GM18870 (cell line): ENCODE data around the gene ANKRD28.
A peak's percentile ranks its signal among the peaks of the same experiment; 100 is the strongest.
"Not testable (repeated sequence)": the region's sequence is repeated elsewhere in the genome, so short reads cannot be mapped to it uniquely, and the experiment has no call there.

Experiments used
- ATAC-seq: cut with Tn5 transposase; IDR thresholded peaks from one replicate; pipeline ENCODE4 v1.9.1; 2021; ENCODE audit warnings: moderate library complexity; ENCODE audit not compliant: unreplicated experiment

The ANKRD28 gene

DNA sequence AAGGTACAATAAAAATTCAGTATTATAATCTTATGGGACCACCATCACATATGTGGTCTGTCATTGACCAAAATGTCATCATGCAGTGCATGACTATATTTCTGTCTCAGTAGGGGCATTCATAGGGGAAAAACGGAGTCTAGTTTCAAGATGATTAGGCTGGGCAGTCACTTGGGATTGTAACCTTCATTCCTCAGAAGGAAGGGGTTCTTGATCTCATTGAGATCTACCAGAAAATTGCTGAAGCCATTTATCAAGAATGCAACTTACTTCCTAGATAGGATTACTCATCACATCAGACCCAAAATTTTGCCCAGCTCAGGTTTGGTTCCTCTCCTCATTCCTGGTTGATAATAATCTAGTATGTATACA is 158.9 kb downstream of the ANKRD28 start:
- no peak for ATAC-seq

DNA sequence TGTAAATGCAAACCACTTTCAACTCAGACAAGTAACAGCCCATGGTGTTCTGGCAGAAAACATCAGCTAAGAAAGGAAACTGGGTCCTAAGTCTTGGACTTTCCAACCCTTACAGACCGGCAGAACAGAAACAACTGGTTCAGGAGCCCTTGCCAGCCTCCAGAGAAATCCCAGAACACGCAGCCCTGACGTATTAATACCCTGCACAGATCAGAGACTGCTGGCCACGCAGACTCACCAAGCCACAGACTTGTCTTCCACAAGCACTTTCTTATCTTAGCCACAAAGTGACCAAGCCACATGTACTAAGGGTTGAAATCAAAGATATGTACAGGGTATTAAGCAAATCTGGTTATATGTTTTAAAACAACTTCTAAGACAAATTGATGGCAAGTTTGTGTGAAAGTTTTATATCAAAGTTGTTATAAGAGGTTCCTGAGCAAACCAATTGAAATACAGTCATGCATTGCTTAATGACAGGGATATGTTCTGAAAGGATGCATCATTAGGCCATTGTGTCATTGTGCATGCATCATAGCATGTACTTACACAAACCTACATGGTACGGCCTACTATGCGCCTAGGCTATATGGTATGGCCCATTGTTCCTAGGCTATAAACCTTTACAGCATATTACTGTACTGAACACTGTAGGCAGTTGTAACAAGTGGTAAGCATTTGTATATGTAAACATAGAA is 159.4 kb downstream of the ANKRD28 start:
- no peak for ATAC-seq

DNA sequence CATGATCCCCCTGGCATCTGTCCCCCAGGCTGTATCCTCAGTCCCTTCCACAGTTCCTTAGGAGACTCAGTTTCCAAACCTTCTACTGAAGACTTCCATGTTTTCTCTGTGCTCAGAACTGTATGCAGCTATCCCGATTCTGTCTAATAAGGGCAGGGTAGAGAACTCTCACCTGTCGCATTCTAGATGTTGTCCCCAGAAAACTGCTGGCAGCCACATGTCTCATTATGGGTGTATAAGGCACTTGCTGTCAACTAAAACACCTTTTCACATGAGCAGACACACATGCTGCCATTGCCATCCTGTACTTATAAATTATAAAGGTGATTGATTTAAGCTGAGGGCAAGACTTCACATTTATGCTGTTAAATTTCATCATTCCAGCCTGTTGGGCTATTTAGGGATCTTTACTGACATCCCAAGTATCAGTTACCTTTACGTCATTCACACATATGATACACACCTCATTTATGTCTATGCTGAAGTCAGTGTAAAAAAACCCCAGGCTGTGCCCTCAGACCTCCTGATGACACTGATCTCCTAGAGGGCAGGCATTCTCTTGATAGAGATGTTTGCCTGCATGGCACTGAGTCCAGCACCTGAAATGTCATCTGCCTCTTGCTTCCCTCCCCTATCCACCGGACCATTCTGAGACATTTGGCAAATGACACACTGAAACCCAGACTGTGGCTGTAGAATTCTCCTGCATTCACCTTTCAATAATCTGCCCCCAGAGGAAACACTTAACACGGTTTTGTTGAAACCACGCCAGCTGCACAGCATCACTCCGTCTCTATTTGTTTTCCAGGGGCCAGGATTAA is 160.4 kb downstream of the ANKRD28 start:
- peak; percentile 38 for ATAC-seq

DNA sequence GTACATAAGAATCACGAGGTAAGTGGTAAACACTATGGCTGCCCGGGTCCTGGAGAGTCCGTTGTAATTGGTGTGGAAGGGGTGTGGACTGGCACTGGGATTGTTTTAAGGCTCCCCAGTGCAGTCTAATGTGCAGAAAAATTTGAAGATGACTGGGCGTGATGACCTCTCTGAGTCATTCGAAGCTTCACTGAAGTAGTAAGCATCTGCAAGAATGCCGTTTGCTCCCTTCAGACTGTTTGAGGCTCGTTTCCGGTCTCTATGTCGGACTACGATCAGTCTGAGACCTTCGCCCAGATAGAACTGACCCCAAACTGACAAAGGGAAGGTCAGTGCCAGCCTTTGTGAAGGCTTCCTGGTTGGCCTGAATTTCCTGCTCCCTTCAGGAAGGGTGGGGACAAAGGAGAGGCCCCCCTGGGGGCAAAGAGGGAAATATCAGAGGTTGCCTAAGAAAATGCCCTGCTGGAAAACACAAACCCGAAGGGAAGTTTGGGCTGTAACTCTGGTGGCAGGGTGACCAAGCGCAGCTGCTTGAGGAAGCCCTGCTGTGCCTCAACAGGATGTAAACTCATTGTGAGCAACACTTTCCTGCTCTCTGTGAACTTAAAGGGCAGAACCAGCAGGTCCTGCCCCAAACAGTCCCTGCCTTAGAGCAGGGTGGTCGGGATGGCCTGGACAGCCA is 161.6 kb downstream of the ANKRD28 start:
- no peak for ATAC-seq

DNA sequence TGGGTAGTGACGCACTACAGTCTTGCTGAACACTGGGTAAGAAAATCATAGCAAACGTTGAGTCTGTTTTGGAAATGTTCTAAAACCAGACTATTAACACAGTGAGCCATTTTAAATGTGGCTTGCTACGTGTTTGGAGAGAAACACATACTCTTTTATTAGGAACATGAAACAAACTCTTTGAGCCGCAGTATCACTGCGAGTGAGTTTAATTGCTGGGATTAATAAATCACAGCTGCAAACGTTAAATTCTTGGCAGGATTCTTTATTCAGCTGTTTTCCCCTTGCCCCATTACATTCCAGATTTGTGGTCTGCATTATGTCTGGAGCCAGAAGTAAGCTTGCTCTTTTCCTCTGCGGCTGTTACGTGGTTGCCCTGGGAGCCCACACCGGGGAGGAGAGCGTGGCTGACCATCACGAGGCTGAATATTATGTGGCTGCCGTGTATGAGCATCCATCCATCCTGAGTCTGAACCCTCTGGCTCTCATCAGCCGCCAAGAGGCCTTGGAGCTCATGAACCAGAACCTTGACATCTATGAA is 162.6 kb downstream of the ANKRD28 start:
- ATAC-seq, result no peak

DNA sequence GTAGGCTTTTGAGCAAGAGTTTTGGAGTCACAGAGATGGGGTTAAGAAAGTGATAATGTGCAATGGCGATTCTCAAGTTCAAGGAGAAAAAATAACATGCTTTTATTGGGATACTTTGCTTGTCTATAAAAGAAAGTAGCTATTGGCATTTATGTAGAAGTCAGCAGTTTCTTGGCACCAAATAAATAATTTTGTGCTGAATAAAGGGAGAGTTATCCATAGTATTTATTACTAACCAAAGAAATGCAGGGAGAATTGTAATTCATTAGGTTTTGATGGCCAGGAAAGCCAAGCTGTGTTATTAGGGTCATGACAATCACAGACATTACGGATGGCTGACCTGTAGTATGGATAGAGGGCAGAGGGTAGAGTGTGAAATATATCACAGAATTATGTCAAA is 163.1 kb downstream of the ANKRD28 start:
- no peak for ATAC-seq

DNA sequence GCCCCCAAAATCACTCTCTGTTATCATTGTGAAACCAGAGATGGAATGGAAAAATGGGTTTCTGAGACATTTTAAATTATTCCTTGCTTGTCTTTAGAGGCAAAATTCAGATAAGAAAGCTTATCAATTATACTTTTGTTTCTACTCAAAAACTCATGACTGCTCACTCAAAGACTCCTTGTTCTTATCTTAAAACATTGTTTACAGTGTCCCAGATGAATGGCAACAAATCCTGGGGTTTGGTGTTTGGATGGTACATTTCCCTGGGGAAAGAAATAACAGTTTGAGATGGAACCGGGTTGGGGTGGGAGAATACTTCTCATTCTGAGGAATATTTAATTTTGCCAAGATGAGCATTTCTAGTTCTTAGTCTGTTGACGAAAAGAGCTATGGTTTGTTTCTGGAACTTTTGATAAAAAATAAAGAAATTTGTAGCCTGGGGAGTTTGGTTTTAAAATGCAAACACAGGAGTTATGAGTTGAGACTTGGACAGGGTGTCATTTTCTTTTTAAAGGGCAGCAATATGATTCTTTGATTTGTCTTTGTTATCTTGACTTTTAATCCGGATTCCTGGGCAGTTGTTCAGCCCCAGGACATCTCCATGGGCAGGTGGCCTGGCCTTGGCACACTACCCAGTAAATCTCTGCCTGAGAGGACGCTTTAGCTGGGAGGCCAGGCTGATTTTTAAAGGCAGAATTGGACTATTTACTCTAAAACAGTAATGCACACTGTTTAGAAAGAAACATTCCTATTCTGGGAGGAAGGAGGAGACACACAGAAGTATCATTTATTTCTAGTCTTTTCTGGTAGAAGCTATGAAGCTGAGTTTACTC is 163.8 kb downstream of the ANKRD28 start:
- no peak for ATAC-seq

DNA sequence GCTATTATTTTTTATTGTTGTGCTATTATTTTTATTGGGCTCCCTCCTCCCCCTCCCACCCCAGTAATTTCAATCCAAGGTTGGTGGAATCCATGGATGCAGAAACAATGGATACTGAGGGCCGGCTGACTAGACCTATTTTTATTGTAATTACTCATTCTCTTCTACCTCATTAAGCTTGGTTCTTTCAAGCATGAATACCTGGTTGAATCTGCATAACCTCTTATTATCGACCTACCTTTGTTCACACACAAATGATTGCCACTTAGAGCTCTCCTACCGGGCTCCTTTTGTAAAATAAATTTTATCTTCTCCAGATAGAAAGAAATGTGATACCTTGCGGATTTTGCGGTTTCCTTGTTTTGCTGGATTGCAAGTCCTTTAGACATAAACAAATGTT is 164.6 kb downstream of the ANKRD28 start:
- no peak for ATAC-seq

DNA sequence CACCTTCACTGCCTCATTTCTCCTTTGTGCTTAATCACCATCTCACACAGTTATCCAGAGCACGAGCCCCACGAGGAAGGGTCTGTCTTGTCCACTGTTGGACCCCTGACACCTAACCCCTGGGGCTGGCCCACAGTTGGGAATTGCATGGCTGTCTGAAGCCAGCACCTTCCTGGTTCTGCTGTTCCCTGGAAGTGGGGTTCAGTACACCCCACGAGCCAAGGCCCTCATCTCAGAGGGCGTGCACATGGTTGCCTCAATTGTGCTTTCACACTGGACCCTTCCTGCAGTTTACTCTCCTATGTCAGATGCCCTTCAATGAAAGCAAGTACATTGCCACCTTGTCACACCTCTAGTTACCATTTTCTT is 165.6 kb downstream of the ANKRD28 start:
- no peak for ATAC-seq

DNA sequence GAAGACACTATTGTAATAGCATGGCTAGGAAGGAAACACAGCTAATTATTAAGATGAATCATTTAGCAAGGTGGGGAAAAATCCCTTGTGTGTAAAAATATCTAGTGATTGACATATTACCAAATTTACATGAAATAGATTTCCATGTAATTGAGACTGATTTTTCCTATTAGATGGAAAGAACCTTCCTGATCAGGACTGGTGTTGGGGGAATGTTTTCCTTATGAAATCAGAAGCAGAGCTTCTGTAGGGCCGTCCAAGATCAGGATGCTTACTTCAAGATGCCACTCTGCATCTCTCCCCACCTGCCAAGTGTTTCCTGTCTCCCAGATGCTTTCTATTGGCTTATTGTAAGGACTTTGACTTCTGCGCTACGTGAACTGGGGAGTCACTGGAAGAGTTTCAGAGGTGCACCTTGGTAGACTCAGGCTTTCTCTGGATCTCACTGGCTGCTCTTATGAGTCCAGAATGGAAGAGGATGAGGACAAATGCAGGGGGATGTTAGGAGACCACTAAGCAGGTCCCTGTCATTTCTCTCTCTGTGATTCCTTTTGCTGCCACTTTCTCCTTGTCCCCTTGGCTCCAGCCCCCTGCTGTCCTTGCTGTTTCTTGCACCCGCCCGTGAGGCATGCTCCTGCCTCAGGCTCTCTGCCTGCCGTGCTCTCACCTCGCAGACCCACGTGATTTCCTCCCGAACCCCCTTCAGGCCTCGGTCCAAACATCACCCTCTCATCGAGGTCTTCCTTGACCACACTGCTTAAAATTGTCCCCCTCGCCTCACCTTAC is 166.2 kb downstream of the ANKRD28 start:
- no peak for ATAC-seq

DNA sequence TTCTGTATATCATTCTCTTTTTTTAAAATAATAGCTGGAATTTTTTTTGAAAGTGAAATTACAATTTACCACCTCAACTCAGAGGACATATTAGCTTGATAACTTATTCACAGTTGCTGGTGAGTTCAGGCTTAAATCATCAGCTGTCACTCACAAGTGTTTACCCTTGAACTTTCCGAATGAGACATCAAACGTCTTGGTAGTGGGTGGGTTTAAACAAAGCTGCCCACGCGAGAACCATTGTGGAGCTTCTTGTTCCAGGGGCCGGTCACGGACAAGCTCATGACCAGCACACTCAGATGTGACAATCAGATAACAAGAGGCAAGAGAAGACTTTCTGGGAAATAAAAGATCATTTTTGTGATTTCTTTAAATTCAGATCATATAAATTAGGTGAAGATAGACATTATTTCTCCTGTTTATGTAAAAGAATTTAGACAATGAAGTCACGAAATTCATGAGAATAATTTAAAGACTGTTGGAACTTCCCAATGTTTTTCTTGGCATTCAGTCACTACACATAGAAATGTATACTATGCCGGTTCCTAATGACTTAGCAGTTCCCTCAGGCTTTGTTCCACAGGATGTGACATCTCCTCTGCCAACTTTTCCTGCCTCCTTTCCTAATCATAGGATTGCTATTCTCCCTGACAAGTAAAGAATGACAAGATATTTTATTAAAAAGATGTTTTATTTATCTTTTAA is 167.0 kb downstream of the ANKRD28 start:
- ATAC-seq, result peak; percentile 38

DNA sequence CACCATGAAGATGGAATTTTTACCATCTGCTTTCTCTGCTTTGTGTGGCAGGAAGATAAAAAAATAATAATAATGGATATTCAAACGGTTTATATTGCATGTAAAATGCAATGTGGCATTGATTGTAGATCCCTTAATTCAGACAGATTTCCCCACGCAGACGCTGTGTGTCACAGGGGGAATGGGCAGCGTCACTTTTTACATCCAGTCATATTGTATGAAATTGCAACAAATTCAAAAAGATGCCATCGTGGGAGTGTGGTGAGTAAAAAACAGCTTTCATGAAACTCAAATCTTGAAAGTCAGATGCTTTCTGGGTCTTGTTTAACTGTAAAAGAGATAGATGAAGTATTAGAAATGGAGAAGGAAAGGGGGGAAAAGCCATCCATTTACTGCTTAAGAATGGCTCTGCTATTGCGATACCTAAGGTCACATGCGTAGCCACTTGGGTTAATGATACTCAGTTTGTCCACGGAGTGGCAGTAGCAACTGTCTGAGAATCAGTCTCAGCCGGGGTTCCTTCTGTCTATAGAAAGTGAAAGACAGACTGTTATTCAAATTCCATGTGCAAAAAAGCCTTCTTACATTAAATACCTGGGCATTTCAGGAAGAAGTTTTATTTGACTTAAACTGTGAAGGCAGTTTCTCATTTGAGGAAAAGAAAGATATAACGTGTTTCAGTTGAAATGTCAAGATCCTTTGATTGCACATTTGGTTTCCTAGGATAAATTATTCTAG is 167.8 kb downstream of the ANKRD28 start:
- peak; percentile 96 for ATAC-seq

DNA sequence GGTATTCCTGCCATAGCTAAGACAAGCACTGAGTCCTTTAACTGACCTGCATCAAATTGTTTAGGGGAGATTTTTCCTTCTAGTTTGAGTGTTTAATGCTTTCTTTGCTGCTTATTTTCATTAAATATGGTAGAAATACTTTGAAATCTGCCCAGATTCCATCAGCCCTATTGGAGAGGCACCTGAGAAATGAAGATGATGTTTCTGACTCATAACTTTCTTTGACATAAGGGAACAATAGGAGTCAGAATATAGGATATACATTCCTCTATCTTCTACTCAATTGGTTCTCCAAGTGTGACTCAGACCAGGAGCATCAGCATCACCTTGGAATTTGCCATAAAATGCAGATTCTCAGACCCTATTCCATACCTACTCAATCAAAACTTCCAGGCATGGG is 168.8 kb downstream of the ANKRD28 start:
- ATAC-seq, result no peak

DNA sequence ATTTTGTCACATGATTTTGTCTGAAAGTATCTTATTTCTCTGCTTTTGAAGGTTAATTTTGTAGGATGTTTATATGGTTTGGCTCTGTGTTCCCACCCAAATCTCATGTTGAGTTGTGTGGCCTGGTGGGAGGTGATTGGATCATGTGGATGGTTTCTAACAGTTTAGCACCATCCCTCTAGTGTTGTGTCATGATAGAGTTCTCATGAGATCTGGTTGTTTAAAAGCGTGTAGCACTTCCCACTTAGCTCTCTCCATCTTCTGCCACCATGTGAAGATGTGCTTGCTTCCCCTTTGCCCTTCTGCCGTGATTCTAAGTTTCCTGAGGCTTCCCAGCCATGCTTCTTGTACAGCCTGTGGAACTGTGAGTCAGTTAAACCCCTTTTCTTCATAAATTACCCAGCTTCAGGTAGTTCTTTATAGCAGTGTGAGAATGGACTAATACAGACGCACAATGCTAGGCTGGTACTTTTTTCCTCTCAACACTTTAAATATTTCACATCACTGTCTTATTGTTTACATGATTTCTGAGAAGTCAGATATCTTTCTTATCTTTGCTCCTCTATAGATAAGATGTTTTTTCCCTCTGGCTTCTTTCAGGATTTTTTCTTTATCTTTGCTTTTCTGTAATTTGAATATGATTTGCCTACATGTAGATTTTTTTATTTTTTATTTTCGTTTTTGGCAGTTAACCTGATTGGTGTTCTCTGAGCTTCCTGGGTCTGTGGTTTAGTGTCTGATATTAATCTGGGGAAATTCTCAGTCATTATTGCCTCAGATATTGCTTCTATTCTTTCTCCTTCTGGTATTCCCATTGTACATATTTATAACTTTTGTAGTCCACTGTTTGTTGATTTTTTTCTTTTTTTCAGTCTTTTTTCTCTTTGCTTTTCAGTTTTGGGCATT is 174.0 kb downstream of the ANKRD28 start:
- no peak for ATAC-seq

DNA sequence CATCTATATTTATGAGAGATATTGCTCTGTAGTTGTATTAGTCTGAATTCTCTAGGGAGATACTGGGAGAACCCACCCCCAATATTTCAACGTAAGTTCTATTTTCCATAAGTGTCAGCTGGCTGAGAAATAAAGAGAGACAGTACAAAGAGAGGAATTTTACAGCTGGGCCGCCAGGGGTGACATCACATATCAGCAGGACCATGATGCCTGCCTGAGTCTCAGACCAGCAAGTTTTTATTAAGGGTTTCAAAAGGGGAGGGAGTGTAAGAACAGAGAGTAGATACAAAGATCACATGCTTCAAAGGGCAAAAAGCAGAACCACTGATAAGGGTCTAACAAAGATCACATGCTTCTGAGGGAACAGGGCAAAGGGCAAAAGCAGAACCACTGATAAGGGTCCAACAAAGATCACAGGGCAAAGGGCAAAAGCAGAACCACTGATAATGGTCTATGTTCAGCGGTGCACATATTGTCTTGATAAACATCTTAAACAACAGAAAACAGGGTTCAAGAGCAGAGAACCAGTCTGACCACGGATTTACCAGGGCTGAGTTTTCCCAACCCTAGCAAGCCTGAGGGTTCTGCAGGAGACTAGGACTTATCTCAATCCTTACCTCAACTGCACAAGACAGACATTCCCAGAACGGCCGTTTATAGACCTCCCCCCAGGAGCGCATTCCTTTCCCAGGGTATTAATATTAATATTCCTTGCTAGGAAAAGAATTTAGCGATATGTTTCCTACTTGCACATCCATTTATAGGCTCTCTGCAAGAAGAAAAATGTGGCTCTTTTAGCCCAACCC is 177.9 kb downstream of the ANKRD28 start:
- not testable (repeated sequence) for ATAC-seq
